IMR-90 (cell line): Measurements from ENCODE around the gene YJU2. TPM values are rescaled to one million over a fixed set of nuclear protein-coding genes. Genes with fewer than 3 reads are reported as not detected.
A peak's percentile ranks its signal among the peaks of the same experiment; 100 is the strongest.

ENCODE experiments used
- ATAC-seq: fragments of 200-7000 bp; cut with Tn5 transposase; 2 replicates; pipeline ENCODE4 v1.9.1; 2020; ENCODE audit warnings: low read depth, mild to moderate bottlenecking, moderate library complexity
- BruUV-seq: library from RNA; stranded (reverse); fragments of 400-500 nt; replicated peaks from 2 replicates; lab custom pipeline; 2021; lab: Mats Ljungman, UMichigan
- CTCF ChIA-PET: fragments of 300-600 bp; formaldehyde crosslinking; extraction: SDS; loops from one replicate; lab custom pipeline; 2021; ENCODE audit warnings: antibody characterized with exemption; lab: Yijun Ruan, JAX
- POLR2A ChIA-PET: fragments of 300-600 bp; sonication (Branson Sonifier 250); formaldehyde crosslinking; loops from one replicate; lab custom pipeline; 2022; ENCODE audit warnings: antibody characterized with exemption; ENCODE audit not compliant: unreplicated experiment; lab: Charles Lee
- DNase-seq: peaks from one replicate; pipeline ENCODE4 v3.0.0; 2013
- H2AFZ ChIP-seq: replicated peaks from 2 replicates; pipeline ENCODE3; 2013; ENCODE audit warnings: low read length, mild to moderate bottlenecking; ENCODE audit not compliant: poor library complexity
- H2AK5ac ChIP-seq: 2 replicates; pipeline ENCODE4 v1.6.1; 2013; ENCODE audit warnings: low read depth, low read length, inconsistent platforms
- H2AK9ac ChIP-seq: replicated peaks from 2 replicates; pipeline ENCODE3; 2013; ENCODE audit warnings: mild to moderate bottlenecking, low read depth, low read length, moderate library complexity; ENCODE audit not compliant: poor library complexity
- H2BK120ac ChIP-seq: 2 replicates; pipeline ENCODE4 v1.6.1; 2013; ENCODE audit warnings: low read depth, low read length, inconsistent platforms
- H2BK15ac ChIP-seq: 3 replicates; pipeline ENCODE4 v1.6.1; 2013; ENCODE audit warnings: low read depth, low read length, inconsistent platforms
- H2BK20ac ChIP-seq: 2 replicates; pipeline ENCODE4 v1.6.1; 2013; ENCODE audit warnings: low read depth, mild to moderate bottlenecking, inconsistent platforms, low read length, moderate library complexity
- H2BK5ac ChIP-seq: 2 replicates; pipeline ENCODE4 v1.6.1; 2013; ENCODE audit warnings: mild to moderate bottlenecking, low read depth, low read length, inconsistent platforms; ENCODE audit not compliant: poor library complexity, severe bottlenecking
- H3K14ac ChIP-seq: replicated peaks from 2 replicates; pipeline ENCODE4 v1.6.1; 2013; ENCODE audit warnings: low read depth, low read length, inconsistent platforms
- H3K18ac ChIP-seq: 2 replicates; pipeline ENCODE4 v1.6.1; 2013; ENCODE audit warnings: low read depth, low read length, control low read depth
- H3K23ac ChIP-seq: 2 replicates; pipeline ENCODE4 v1.6.1; 2013; ENCODE audit warnings: low read depth, low read length, inconsistent platforms
- H3K27ac ChIP-seq: 2 replicates; pipeline ENCODE4 v1.5.1; 2013; ENCODE audit warnings: mild to moderate bottlenecking, control low read depth, low read length; ENCODE audit not compliant: insufficient read depth
- H3K27me3 ChIP-seq: 2 replicates; pipeline ENCODE4 v1.6.1; 2013; ENCODE audit warnings: low read length; ENCODE audit not compliant: control insufficient read depth, insufficient read depth
- H3K36me3 ChIP-seq: 2 replicates; pipeline ENCODE4 v1.6.1; 2013; ENCODE audit warnings: low read length, mixed read lengths; ENCODE audit not compliant: control insufficient read depth, insufficient read depth
- H3K4ac ChIP-seq: 2 replicates; pipeline ENCODE4 v1.6.1; 2013; ENCODE audit warnings: low read depth, low read length, inconsistent platforms
- H3K4me1 ChIP-seq: 2 replicates; pipeline ENCODE4 v1.6.1; 2013; ENCODE audit warnings: low read length, mixed read lengths; ENCODE audit not compliant: control insufficient read depth, insufficient read depth
- H3K4me2 ChIP-seq: 2 replicates; pipeline ENCODE4 v1.6.1; 2013; ENCODE audit warnings: low read depth, mild to moderate bottlenecking, control low read depth, low read length, moderate library complexity
- H3K4me3 ChIP-seq: 2 replicates; pipeline ENCODE4 v1.5.1; 2013; ENCODE audit warnings: low read depth, mild to moderate bottlenecking, control low read depth, low read length, moderate library complexity; ENCODE audit not compliant: insufficient read depth
- H3K56ac ChIP-seq: 2 replicates; pipeline ENCODE4 v1.6.1; 2013; ENCODE audit warnings: low read length, inconsistent platforms; ENCODE audit not compliant: insufficient read depth; ENCODE audit errors: extremely low read depth
- H3K79me1 ChIP-seq, 2 experiments: 2 replicates each; pipeline ENCODE4 v1.6.1; 2013; ENCODE audit warnings: low read length in 2 of 2, inconsistent platforms in 1 of 2, low read depth in 1 of 2
- H3K9ac ChIP-seq: 2 replicates; pipeline ENCODE4 v1.6.1; 2013; ENCODE audit warnings: low read depth, low read length, control low read depth
- H3K9me1 ChIP-seq: 2 replicates; pipeline ENCODE4 v1.6.1; 2013; ENCODE audit warnings: low read length, inconsistent platforms; ENCODE audit not compliant: insufficient read depth
- H3K9me3 ChIP-seq: 2 replicates; pipeline ENCODE4 v1.6.1; 2013; ENCODE audit warnings: low read length; ENCODE audit not compliant: control insufficient read depth, insufficient read depth
- H4K20me1 ChIP-seq: 2 replicates; pipeline ENCODE4 v1.6.1; 2013; ENCODE audit warnings: low read length, inconsistent platforms; ENCODE audit not compliant: insufficient read depth
- H4K5ac ChIP-seq: 2 replicates; pipeline ENCODE4 v1.6.1; 2013; ENCODE audit warnings: mild to moderate bottlenecking, low read depth, low read length, control low read depth
- H4K8ac ChIP-seq, 2 experiments: 2 replicates each; pipeline ENCODE4 v1.6.1; 2013; ENCODE audit warnings: low read depth in 2 of 2, low read length in 2 of 2, control low read depth in 1 of 2, inconsistent platforms in 1 of 2
- H4K91ac ChIP-seq: 2 replicates; pipeline ENCODE4 v1.6.1; 2013; ENCODE audit warnings: low read depth, low read length, inconsistent platforms; ENCODE audit not compliant: insufficient read depth
- BHLHE40 ChIP-seq: fragments of 150-350 bp; IDR thresholded peaks from 2 replicates; pipeline ENCODE4 v1.6.1; 2016; ENCODE audit warnings: mild to moderate bottlenecking, low read depth, low read length
- CEBPB ChIP-seq: IDR thresholded peaks from 2 replicates; pipeline ENCODE4 v1.6.1; 2012; ENCODE audit warnings: low read depth, low read length, improper control_type of control experiment
- CHD1 ChIP-seq: IDR thresholded peaks from 2 replicates; pipeline ENCODE4 v1.6.1; 2012; ENCODE audit warnings: low read depth, low read length, improper control_type of control experiment
- CTCF ChIP-seq: conservative IDR thresholded peaks from 2 replicates; pipeline ENCODE4 v1.5.1; 2012; ENCODE audit warnings: mild to moderate bottlenecking, low read depth, low read length, improper control_type of control experiment
- FOS ChIP-seq: fragments of 150-350 bp; IDR thresholded peaks from 2 replicates; pipeline ENCODE4 v1.6.1; 2016; ENCODE audit warnings: low read depth, low read length
- MAFK ChIP-seq: IDR thresholded peaks from 2 replicates; pipeline ENCODE4 v1.6.1; 2012; ENCODE audit warnings: low read depth, low read length, improper control_type of control experiment
- MAZ ChIP-seq: IDR thresholded peaks from 2 replicates; pipeline ENCODE4 v1.6.1; 2012; ENCODE audit warnings: low read depth, mild to moderate bottlenecking, low read length, improper control_type of control experiment, moderate library complexity, borderline replicate concordance
- POLR2A ChIP-seq: IDR thresholded peaks from 2 replicates; pipeline ENCODE4 v1.6.1; 2012; ENCODE audit warnings: mild to moderate bottlenecking, low read depth, low read length
- RAD21 ChIP-seq: IDR thresholded peaks from 2 replicates; pipeline ENCODE4 v1.6.1; 2012; ENCODE audit warnings: low read length, improper control_type of control experiment
- RFX5 ChIP-seq: IDR thresholded peaks from 2 replicates; pipeline ENCODE4 v1.8.0; 2012; ENCODE audit warnings: low read depth, mild to moderate bottlenecking, low read length, moderate library complexity
- SMC3 ChIP-seq: fragments of 150-350 bp; IDR thresholded peaks from 2 replicates; pipeline ENCODE4 v1.6.1; 2016; ENCODE audit warnings: low read depth, mild to moderate bottlenecking, antibody characterized with exemption, low read length, moderate library complexity
- WGBS, 2 experiments: methylation state at CpG; one replicate each; pipeline versions ENCODE4 v1.1.5 to v1.1.7; 2013; ENCODE audit warnings: missing lambda C conversion rate in 2 of 2; ENCODE audit not compliant: insufficient read length in 1 of 2; ENCODE audit errors: extremely low coverage in 2 of 2; 5-methylcytosine and 5-hydroxymethylcytosine counted together
- dilution Hi-C: fragments of 300-500 bp; cut with HindIII; formaldehyde crosslinking; loops from one replicate; pipeline ENCODE4 v1.14.3; 2018; ENCODE audit warnings: low sequenced_read_pairs; ENCODE audit not compliant: unreplicated experiment
- in situ Hi-C: fragments of 300-500 bp; cut with MboI; formaldehyde crosslinking; loops from 3 replicates; pipeline ENCODE4 v1.14.3; 2019; ENCODE audit warnings: low sequenced_read_pairs, inconsistent platforms, mixed read lengths
- intact Hi-C: fragments of 100-400 bp; cut with micrococcal nuclease; formaldehyde crosslinking; loops from 2 replicates; pipeline ENCODE4 v1.10.0; 2022
- polyA plus RNA-seq, 3 experiments: library from polyadenylated mRNA; depleted of rRNA; stranded (reverse); fragments of >200 nt; gene quantifications; 2 replicates each; pipeline ENCODE4 v1.2.3, GENCODE V29; 2012; ENCODE audit warnings: low replicate concordance in 1 of 3
- total RNA-seq: library from RNA; depleted of rRNA; stranded (reverse); fragments of >200 nt; gene quantifications from 2 replicates; pipeline ENCODE4 v1.2.3, GENCODE V29; 2012
- TF ChIP-seq, protein P1 (sequence below): fragments of 150-350 bp; IDR thresholded peaks from 2 replicates; pipeline ENCODE4 v1.6.1; 2017; ENCODE audit warnings: mild to moderate bottlenecking, antibody characterized with exemption, low read length, low read depth

YJU2 gene
- total and polyA plus RNA-seq, 2 of the 4 experiments (the other 2 are of a cell fraction): 15.6 to 18.9 TPM

DNA sequence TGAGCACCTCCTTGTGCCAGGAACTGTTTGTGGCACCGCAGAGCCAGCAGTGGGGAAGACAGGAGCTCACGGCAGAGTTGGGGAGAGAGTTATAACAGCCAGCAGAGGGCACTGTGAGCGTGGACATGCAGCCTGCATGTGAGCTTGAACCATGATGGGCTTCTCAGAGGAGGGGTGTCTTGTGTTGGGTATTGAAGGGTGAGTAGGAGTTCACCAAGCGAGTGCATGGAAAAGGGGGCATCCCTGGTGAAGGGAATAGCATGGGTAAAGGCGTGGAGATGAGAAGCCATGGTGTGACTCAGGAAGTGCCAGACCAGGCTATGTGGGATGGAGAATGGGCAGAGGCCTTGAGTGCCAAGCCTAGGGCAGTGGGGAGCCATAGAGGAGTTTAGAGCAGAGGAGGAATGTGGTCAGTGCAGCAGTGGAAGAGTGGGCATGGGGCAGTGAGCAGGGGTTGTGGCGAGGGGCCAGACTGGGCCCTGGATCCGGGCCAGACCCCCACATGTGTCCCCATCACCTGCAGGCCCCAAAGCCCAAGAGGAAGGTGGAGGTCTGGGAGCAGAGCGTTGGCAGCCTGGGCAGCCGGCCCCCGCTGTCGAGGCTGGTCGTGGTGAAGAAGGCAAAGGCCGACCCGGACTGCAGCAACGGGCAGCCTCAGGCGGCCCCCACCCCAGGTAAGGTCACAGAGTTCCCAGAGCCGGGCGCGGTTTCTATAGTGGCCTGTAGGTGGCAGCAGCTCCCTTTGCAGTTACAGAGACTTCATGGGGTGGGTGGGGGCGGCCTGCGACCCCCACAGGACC, 20.4 kb downstream of the YJU2 start:
- Histone ChIP-seq H3K4ac (no peak overlapping the region), H3K4me2 (no peak overlapping the region), H3K9me3 (peaks cover 2% of the 10 kb centered on the region; the same call in 1 of the 2 replicates), H3K14ac (no peak overlapping the region), H4K5ac (no peak overlapping the region), H3K56ac (no peak overlapping the region), H2AK5ac (no peak overlapping the region), H2BK15ac (no peak overlapping the region), H4K20me1 (peaks cover 6% of the 10 kb centered on the region; the same call in 1 of the 2 replicates), H3K27me3 (no peaks in the 10 kb centered on the region), H3K9ac (no peak overlapping the region), H3K27ac (no peak overlapping the region), H2AFZ (peak overlapping the region; percentile 32), H3K79me1 (no peaks in the 10 kb centered on the region), H3K9me1 (no peaks in the 10 kb centered on the region), H3K4me3 (no peak overlapping the region), H3K23ac (no peak overlapping the region), H2BK20ac (no peak overlapping the region), H2BK120ac (no peak overlapping the region), H3K36me3 (peaks cover 24% of the 10 kb centered on the region), H3K4me1 (no peaks in the 10 kb centered on the region), H4K91ac (no peak overlapping the region), H2AK9ac (peak overlapping the region; percentile 1), H4K8ac (no peak overlapping the region), H2BK5ac (no peak overlapping the region), H3K18ac (no peak overlapping the region)
- dilution Hi-C loops: no loop called here
- ChIA-PET POLR2A (no interaction called here), CTCF (interaction anchor here (0.6 to 2.4 kb wide), 6 partner anchors 14 to 130 kb away, joined by 3 to 11 read pairs (median 4); no protein-coding TSS in a partner anchor)
- BruUV-seq: no TSS peak
- in situ Hi-C loops: loop anchor here (5.0 kb wide), 1 partner anchor 85 kb away; no protein-coding TSS in a partner anchor
- DNase-seq (peak; percentile 37), ATAC-seq (peak; percentile 83)
- intact Hi-C loops: loop anchor here (1.0 kb wide), 2 partner anchors 85 to 133 kb away; partner anchors contain the start of gene SH3GL1
- WGBS, 2 experiments: 50% methylated on average over 4 of the region's 21 CpGs; no CpG with 5 or more reads in 1 of the 2 experiments
- TF ChIP-seq RAD21 (peak; percentile 65), SMC3 (peak; percentile 37), RFX5 (no peak), CTCF (peak; percentile 61), FOS (no peak), BHLHE40 (no peak), MAZ (peak; percentile 42; the same call in 1 of the 2 replicates), MAFK (no peak), CEBPB (no peak), POLR2A (no peak), CHD1 (no peak)
- TF ChIP-seq, protein P1, sequence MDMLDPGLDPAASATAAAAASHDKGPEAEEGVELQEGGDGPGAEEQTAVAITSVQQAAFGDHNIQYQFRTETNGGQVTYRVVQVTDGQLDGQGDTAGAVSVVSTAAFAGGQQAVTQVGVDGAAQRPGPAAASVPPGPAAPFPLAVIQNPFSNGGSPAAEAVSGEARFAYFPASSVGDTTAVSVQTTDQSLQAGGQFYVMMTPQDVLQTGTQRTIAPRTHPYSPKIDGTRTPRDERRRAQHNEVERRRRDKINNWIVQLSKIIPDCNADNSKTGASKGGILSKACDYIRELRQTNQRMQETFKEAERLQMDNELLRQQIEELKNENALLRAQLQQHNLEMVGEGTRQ: no peak
